D721Med (cell line): ENCODE measurements around the gene DDX54.
A peak's percentile ranks its signal among the peaks of the same experiment; 100 is the strongest.

ENCODE experiments used
- DNase-seq: peaks from one replicate; pipeline ENCODE4 v3.0.0; 2011; ENCODE audit warnings: low spot score; ENCODE audit not compliant: insufficient read length
- FAIRE-seq: peaks from 2 replicates; lab custom pipeline; 2011; peaks lifted over from hg19 to GRCh38; lab: Jason Lieb, UNC
- CTCF ChIP-seq: IDR thresholded peaks from 2 replicates; pipeline ENCODE4 v1.5.1; 2012; ENCODE audit warnings: mild to moderate bottlenecking, control low read depth; ENCODE audit not compliant: insufficient read depth; ENCODE audit errors: missing control alignments

The DDX54 gene

DNA sequence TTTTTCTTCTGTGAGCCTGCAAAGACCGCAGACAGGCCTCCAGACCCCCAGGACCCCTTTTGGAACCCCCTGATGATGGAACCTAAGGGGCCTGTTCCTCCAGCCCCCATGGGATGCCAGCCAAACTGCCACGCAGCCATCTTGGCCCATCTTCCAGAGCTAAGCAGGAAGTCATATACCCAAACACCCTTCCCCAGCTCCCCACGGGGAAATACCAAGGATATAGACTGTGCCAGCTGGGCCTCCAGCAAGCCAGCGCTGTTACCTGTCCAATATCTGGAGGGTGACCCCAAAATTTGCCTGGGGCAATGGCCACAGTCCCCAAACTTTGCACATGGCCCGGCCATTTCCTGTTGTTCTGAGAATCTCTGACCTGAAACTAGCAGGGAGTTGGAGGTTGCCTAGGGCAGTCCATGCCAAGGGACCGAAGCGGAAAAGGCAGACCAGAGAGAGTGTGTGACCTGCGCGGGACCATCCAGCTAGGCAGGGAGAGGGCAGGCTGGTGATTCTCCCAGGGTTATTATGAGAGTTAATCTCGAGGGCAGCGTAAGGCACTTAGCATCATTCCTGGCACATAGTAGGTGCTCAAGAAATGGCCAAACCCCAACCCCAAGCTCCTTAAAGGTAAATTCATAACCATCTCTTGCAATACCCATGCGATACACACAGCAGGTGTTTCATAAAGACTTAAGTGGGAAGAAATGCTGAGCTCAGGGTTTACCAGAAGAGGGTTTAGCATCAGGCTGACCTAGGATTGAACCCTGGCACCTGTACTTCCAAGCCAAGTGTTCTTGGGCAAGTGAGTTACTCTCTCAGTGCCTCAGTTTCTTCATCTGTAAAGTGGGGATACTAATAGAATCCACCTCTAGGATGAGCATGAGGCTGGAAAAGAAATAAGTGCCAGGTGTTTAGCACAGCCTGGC, 47.2 kb downstream of the DDX54 start:
- TF ChIP-seq CTCF = no peak
- FAIRE-seq (no peak), DNase-seq (no peak)

DNA sequence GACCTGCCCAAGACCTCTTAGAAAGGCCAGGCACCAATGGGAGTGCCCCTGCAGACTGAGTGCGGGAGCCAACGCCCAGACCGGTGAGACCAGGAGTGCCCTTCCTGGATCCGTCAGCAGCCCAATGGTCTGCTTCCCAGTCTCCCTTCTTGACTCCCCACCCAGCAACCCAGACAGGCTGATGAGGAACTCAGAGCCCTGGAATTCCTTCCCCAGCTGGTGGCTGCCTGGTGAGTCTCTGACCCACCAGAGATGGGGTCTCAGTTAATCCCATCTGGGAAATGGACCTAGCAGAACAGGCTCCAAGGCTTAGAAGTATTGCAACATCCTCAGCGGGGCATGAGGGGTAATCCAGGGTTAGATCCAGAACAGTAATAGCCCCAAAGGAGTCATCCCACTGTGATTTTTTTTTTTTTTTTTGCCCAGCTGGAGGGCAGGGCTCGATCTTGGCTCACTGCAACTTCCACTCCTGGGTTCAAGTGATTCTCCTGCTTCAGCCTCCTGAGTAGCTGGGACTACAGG, 48.2 kb downstream of the DDX54 start:
- FAIRE-seq (no peak), DNase-seq (no peak)
- no peak for TF ChIP-seq CTCF

DNA sequence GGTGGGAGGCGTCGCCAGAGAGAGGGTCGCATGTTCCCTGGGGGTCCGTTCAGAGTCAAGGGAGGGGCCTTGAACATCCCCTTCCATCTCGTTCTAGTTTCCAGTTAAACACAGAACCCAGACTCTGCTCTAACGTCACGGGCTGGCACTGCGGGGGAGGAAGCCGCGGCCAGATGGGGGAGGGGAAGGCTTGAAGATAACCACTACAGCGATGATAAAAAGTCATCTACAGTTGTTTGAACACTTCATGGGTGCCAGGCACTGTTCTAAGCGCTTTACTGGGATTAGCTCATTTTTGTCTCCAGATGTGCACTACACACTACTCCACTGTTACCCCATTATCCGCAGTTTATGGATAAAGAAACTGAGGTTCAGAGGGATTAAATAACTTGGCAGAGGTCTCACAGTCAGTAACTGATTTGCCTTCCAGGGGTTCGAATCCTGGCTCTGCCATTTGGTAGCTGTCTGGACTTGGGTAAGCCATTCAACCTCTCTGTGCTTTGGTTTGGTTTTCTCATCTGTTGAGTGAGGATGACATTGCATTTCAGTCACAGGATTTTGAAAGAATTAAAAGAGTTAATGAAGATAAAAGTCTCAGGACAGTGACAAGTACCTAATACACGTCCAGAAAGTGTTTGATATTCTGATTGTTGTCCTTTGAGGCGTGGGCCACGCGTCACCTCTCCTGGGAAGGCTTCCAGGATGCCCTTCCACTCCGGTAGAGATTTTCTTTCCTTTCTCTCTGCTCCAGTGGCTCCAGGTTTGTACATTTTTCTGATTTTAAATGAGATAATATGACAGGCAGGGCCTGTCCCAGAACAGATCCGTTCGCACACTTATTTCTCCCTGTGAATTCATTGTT, 48.9 kb downstream of the DDX54 start:
- DNase-seq = no peak
- no peak for FAIRE-seq
- TF ChIP-seq CTCF = no peak

DNA sequence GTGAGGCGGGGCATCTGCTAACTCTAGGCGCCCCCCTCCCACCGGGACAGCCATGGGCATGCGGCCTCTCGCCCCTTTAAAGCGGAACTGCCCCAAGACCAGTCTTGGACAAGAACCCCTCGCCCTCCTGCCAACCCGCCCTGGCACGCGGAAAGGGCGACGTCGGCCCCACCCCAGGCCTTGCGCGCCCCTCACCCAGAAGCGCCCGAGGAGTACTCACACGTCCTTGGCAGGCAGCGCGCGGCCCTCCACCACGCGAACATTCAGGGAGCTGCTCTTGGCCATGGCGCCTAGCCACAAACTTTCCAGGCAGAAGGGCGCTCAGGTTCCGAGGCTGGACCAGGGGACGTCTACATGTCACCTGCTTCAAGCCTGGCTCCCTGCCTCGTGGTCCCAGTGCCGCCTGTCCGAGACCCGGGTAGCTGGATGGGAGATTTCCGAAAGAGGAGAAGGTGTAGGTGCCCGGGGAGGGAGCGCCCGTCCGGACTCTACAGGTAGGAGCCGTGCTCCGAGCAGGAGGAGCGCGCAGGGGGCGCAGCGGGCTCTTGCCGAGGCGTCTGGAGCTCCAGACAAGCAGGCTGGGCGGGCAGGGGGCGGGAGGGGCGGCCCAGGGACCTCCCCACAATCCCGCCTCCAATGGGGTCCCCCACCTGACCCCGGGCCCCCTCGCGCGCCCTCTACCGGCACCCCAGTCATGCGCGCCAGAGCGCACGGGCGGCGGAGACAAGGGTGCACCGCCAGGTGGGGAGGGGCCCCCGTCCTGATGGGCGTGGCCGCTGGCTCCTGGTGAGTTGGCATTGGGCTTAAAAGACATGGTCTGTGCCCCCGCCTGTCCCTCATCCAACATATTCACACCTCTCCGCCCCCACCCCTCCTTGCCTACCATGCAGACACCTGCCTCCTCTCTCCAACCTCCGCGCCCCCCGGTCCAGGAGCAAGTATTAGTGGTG, 49.8 kb downstream of the DDX54 start, which contains the start of gene RASAL1:
Gene RASAL1 (minus strand): TSS at position 584 of the 950 bp plus-strand sequence. CDS start 299 bp downstream, at position 285.
- DNase-seq = no peak
- TF ChIP-seq CTCF = peak; percentile 20
- no peak for FAIRE-seq

DNA sequence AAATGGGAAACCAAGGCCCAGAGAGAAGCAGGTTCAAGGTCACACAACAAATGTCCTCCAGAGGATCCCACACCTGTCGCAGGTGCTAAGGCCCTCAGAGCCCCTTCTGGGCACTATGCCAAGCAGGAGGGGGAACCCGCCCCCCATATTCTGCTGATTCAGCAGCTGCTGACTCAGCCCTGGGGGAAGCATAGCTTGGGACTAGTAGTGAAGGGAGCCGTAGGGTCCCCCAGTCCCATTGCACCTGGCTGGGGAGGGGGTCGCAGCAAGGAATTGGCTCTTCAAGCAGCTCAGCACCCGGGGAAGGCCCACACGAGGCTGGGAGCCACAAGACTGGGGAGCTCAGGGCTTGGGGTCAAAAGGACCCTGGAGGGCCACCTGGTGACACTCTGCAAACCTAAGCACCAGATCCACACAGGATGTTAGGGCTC, 50.7 kb downstream of the DDX54 start:
- no peak for FAIRE-seq
- TF ChIP-seq CTCF = no peak
- DNase-seq = no peak

DNA sequence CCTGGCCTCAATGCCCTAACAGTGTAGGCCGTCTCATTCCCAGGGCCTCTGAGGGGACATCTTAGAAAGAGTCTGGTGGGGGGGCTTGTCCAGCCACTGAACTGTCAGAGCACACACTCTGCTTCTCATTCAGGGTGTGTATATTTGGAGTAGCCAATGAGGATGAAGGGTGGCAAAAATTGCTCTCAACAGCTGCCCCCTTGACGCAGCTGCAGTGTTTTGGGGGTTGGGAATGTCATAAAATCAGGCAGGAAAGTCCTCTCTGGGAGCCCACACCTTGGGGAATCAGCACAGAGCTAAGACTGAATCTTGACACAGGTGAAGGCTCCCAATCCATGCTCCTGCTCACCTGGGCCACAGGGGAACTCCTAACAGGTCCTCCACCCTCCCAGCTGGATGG, 51.2 kb downstream of the DDX54 start:
- no peak for TF ChIP-seq CTCF
- FAIRE-seq (no peak), DNase-seq (no peak)
